Neural cell (in vitro differentiated cells): ENCODE measurements around the gene RTN4. TPM values are rescaled to one million over a fixed set of nuclear protein-coding genes. Genes with fewer than 3 reads are reported as not detected.

ENCODE experiments used
- H2AFZ ChIP-seq: fragments of 200-600, 300-800 bp; sonication (generic), shearing (Covaris generic); 2 replicates; pipeline ENCODE4 v1.6.0; 2014; ENCODE audit warnings: low read depth, mild to moderate bottlenecking, antibody characterized with exemption, low read length, moderate library complexity
- H3F3A ChIP-seq: fragments of 200-600 bp; shearing (Covaris generic); 2 replicates; pipeline ENCODE4 v1.6.1; 2016; ENCODE audit warnings: mild to moderate bottlenecking, moderate library complexity, mixed read lengths, antibody characterized with exemption, low read length; ENCODE audit not compliant: insufficient read depth, poor library complexity, severe bottlenecking
- H3K27ac ChIP-seq: fragments of 200-600, 300-800 bp; sonication (generic), shearing (Covaris generic); 2 replicates; pipeline ENCODE4 v1.5.1; 2014; ENCODE audit warnings: mild to moderate bottlenecking, low read length, moderate library complexity
- H3K27me3 ChIP-seq: fragments of 300-800, 200-600 bp; sonication (generic), shearing (Covaris generic); 2 replicates; pipeline ENCODE4 v1.6.0; 2014; ENCODE audit warnings: mild to moderate bottlenecking, low read depth, low read length, moderate library complexity; ENCODE audit not compliant: insufficient read depth
- H3K36me3 ChIP-seq: fragments of 300-800, 200-600 bp; sonication (generic), shearing (Covaris generic); 2 replicates; pipeline ENCODE4 v1.5.1; 2014; ENCODE audit warnings: mild to moderate bottlenecking, antibody characterized with exemption, low read length, moderate library complexity; ENCODE audit not compliant: insufficient read depth
- H3K4me2 ChIP-seq: fragments of 300-800, 200-600 bp; sonication (generic), shearing (Covaris generic); 2 replicates; pipeline ENCODE4 v1.6.0; 2014; ENCODE audit warnings: mild to moderate bottlenecking, low read length
- H3K4me3 ChIP-seq: fragments of 300-800, 200-600 bp; sonication (generic), shearing (Covaris generic); 2 replicates; pipeline ENCODE4 v1.5.1; 2014; ENCODE audit warnings: mild to moderate bottlenecking, low read length, moderate library complexity
- H3K79me2 ChIP-seq: fragments of 200-600 bp; shearing (Covaris generic); replicated peaks from 2 replicates; pipeline ENCODE4 v1.6.0; 2014; ENCODE audit warnings: mild to moderate bottlenecking, low read length, moderate library complexity; ENCODE audit not compliant: insufficient read depth
- H3K9ac ChIP-seq: fragments of 300-800, 200-600 bp; sonication (generic), shearing (Covaris generic); 2 replicates; pipeline ENCODE4 v1.6.1; 2016; ENCODE audit warnings: mild to moderate bottlenecking, low read length, mixed read lengths
- H3K9me2 ChIP-seq: fragments of 200-600 bp; shearing (Covaris generic); 2 replicates; pipeline ENCODE4 v1.6.1; 2016; ENCODE audit warnings: mild to moderate bottlenecking, low read length, mixed read lengths; ENCODE audit not compliant: insufficient read depth
- H3K9me3 ChIP-seq: fragments of 200-600, 300-800 bp; sonication (generic), shearing (Covaris generic); 2 replicates; pipeline ENCODE4 v1.6.1; 2016; ENCODE audit warnings: mild to moderate bottlenecking, mixed run types, low read length, moderate library complexity, mixed read lengths
- H4K20me1 ChIP-seq: fragments of 200-600 bp; shearing (Covaris generic); 2 replicates; pipeline ENCODE4 v1.6.1; 2016; ENCODE audit warnings: mild to moderate bottlenecking, mixed run types; ENCODE audit not compliant: insufficient read depth
- EP300 ChIP-seq: fragments of 450-650 bp; conservative IDR thresholded peaks from 2 replicates; pipeline ENCODE4 v1.6.1; 2014; ENCODE audit warnings: antibody characterized with exemption, mild to moderate bottlenecking, moderate library complexity; ENCODE audit not compliant: poor library complexity, severe bottlenecking
- EZH2 ChIP-seq: fragments of 200-600, 300-800 bp; shearing (Covaris generic), sonication (generic); IDR thresholded peaks from 2 replicates; pipeline ENCODE4 v1.6.1; 2014; ENCODE audit warnings: antibody characterized with exemption, low read length, borderline replicate concordance, mild to moderate bottlenecking; ENCODE audit not compliant: insufficient read depth, poor library complexity, severe bottlenecking
- MXI1 ChIP-seq: fragments of 450-650 bp; conservative IDR thresholded peaks from 2 replicates; pipeline ENCODE4 v1.6.1; 2014; ENCODE audit warnings: antibody characterized with exemption, mild to moderate bottlenecking; ENCODE audit not compliant: poor library complexity, severe bottlenecking
- POLR2AphosphoS5 ChIP-seq: IDR thresholded peaks from 2 replicates; pipeline ENCODE4 v1.6.1; 2012
- RAD21 ChIP-seq: fragments of 450-650 bp; conservative IDR thresholded peaks from 2 replicates; pipeline ENCODE4 v1.6.1; 2014; ENCODE audit warnings: antibody characterized with exemption, mild to moderate bottlenecking, moderate library complexity
- SMC3 ChIP-seq: fragments of 450-650 bp; conservative IDR thresholded peaks from 2 replicates; pipeline ENCODE4 v1.6.1; 2014; ENCODE audit warnings: antibody characterized with exemption, mild to moderate bottlenecking, moderate library complexity; ENCODE audit not compliant: poor library complexity
- TAF1 ChIP-seq: IDR thresholded peaks from 2 replicates; pipeline ENCODE4 v1.6.1; 2012; ENCODE audit warnings: low read depth
- polyA plus RNA-seq: library from polyadenylated mRNA; depleted of rRNA; stranded (reverse); fragments of >200 nt; gene quantifications from 2 replicates; pipeline ENCODE4 v1.2.3, GENCODE V29; 2014
- TF ChIP-seq, protein P1 (sequence below): IDR thresholded peaks from 2 replicates; pipeline ENCODE4 v1.6.1; 2012; ENCODE audit warnings: borderline replicate concordance
- TF ChIP-seq, protein P2 (sequence below): fragments of 450-650 bp; IDR thresholded peaks from 2 replicates; pipeline ENCODE4 v1.5.1; 2014; ENCODE audit warnings: antibody characterized with exemption, mild to moderate bottlenecking, moderate library complexity; ENCODE audit not compliant: poor library complexity, severe bottlenecking

Gene RTN4
- polyA plus RNA-seq, 1 donor from 2014 or later = 582 TPM

DNA sequence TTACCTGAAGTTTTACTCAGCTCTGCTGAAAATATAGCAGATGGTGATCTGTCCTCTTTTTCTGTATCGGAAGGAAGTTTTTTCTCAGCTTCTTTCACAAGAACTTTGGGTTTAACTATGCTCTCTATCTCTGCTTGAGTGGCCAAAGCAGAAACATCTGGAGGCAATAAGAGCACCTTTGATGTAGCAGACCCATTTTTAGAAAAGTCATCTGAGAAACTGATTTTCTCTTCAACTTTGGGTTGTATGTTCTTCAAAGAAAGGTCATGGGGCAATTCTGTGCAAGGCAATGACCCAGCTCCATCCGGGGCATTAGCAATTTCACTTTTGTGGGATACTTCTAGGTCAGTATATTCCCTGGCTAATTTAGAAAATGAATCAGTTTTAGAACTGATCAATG lies 25.2 kb downstream of the RTN4 start:
- peaks cover 4% of the 10 kb centered on the region for H3F3A ChIP-seq
- H3K9me3 ChIP-seq = no peaks in the 10 kb centered on the region
- no peak overlapping the region for H3K27ac ChIP-seq
- no peak overlapping the region for H2AFZ ChIP-seq
- H3K4me2 ChIP-seq = no peak overlapping the region
- H3K9me2 ChIP-seq = no peaks in the 10 kb centered on the region
- TF ChIP-seq MXI1 = no peak
- H3K36me3 ChIP-seq = peaks cover 6% of the 10 kb centered on the region
- no peaks in the 10 kb centered on the region for H3K27me3 ChIP-seq
- no peak overlapping the region for H3K9ac ChIP-seq
- H3K79me2 ChIP-seq = peaks cover 94% of the 10 kb centered on the region
- H4K20me1 ChIP-seq = peaks cover 39% of the 10 kb centered on the region
- no peak overlapping the region for H3K4me3 ChIP-seq

DNA sequence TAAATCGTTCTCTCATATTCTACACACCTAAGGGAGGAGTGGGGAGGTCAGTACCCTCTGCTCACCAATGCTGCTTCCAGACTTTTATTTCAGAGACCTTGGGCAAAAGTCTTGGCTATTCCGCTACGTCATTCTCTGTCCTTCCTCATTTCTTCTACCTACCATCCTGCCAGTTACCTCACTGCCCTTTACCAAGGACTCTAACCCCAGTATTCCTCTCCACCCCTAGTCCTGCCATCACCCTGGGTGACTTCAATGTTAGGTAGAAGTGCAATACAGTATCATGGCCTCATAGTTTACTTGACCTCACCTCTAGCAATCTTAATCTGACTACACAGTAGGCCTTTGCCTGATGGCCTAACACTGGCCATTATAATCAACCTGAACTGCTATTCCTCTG lies 27.8 kb downstream of the RTN4 start:
- Histone ChIP-seq H3K79me2 (peaks cover 94% of the 10 kb centered on the region), H2AFZ (no peak overlapping the region), H3K9me3 (no peaks in the 10 kb centered on the region), H3K27me3 (no peaks in the 10 kb centered on the region), H4K20me1 (peaks cover 24% of the 10 kb centered on the region), H3K27ac (no peak overlapping the region), H3F3A (peaks cover 4% of the 10 kb centered on the region), H3K36me3 (peaks cover 22% of the 10 kb centered on the region), H3K4me2 (no peak overlapping the region), H3K4me3 (no peak overlapping the region), H3K9me2 (no peaks in the 10 kb centered on the region), H3K9ac (no peak overlapping the region)
- TF ChIP-seq TAF1 (no peak), EZH2 (no peak), EP300 (no peak), POLR2AphosphoS5 (no peak)
- TF ChIP-seq, protein P1, sequence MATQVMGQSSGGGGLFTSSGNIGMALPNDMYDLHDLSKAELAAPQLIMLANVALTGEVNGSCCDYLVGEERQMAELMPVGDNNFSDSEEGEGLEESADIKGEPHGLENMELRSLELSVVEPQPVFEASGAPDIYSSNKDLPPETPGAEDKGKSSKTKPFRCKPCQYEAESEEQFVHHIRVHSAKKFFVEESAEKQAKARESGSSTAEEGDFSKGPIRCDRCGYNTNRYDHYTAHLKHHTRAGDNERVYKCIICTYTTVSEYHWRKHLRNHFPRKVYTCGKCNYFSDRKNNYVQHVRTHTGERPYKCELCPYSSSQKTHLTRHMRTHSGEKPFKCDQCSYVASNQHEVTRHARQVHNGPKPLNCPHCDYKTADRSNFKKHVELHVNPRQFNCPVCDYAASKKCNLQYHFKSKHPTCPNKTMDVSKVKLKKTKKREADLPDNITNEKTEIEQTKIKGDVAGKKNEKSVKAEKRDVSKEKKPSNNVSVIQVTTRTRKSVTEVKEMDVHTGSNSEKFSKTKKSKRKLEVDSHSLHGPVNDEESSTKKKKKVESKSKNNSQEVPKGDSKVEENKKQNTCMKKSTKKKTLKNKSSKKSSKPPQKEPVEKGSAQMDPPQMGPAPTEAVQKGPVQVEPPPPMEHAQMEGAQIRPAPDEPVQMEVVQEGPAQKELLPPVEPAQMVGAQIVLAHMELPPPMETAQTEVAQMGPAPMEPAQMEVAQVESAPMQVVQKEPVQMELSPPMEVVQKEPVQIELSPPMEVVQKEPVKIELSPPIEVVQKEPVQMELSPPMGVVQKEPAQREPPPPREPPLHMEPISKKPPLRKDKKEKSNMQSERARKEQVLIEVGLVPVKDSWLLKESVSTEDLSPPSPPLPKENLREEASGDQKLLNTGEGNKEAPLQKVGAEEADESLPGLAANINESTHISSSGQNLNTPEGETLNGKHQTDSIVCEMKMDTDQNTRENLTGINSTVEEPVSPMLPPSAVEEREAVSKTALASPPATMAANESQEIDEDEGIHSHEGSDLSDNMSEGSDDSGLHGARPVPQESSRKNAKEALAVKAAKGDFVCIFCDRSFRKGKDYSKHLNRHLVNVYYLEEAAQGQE = no peak
- TF ChIP-seq, protein P2, sequence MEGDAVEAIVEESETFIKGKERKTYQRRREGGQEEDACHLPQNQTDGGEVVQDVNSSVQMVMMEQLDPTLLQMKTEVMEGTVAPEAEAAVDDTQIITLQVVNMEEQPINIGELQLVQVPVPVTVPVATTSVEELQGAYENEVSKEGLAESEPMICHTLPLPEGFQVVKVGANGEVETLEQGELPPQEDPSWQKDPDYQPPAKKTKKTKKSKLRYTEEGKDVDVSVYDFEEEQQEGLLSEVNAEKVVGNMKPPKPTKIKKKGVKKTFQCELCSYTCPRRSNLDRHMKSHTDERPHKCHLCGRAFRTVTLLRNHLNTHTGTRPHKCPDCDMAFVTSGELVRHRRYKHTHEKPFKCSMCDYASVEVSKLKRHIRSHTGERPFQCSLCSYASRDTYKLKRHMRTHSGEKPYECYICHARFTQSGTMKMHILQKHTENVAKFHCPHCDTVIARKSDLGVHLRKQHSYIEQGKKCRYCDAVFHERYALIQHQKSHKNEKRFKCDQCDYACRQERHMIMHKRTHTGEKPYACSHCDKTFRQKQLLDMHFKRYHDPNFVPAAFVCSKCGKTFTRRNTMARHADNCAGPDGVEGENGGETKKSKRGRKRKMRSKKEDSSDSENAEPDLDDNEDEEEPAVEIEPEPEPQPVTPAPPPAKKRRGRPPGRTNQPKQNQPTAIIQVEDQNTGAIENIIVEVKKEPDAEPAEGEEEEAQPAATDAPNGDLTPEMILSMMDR = no peak

DNA sequence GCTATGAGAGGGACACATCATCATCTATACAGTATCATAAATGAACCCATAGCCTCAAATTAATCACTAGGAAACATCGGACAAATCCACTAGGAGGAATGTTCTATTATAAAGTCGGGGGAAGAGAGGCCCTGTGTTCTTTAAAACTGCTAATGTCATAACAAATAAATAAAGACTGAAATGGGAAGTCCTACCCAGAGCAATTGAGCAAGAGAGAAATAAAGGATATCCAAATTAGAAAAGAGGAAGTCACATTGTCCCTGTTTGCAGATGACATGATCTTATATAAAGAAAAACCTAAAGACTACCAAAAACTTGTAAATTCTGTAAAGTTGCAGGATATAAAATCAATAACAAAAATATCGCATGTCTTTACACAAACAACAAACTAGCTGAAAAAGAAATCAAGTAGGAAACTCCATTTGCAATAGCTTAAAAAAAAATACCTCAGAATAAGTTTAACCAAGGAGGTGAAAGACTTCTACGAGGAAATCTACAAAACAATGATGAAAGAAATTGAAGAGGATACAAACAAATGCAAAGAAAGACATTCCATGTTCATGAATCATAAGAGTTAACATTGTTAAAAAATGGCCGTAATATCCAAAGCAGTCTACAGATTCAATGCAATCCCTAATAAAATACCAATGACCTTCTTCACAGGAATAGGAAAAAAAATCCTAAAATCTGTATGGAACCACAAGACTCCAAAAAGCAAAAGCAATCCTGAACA lies 30.6 kb downstream of the RTN4 start:
- Histone ChIP-seq H2AFZ (no peak overlapping the region), H3K9ac (no peak overlapping the region), H3K4me3 (no peak overlapping the region), H3K4me2 (no peak overlapping the region), H3K79me2 (peaks cover 98% of the 10 kb centered on the region), H4K20me1 (peaks cover 24% of the 10 kb centered on the region), H3K36me3 (peaks cover 23% of the 10 kb centered on the region), H3K9me2 (no peaks in the 10 kb centered on the region), H3K27me3 (no peaks in the 10 kb centered on the region), H3F3A (peaks cover 4% of the 10 kb centered on the region), H3K9me3 (no peaks in the 10 kb centered on the region), H3K27ac (no peak overlapping the region)
- TF ChIP-seq SMC3 (no peak), RAD21 (no peak), TAF1 (no peak), POLR2AphosphoS5 (no peak), EZH2 (no peak), EP300 (no peak)
- TF ChIP-seq, protein P2 = no peak
- TF ChIP-seq, protein P1 = no peak
